KOPT-K1 (cell line): ENCODE results near the gene IL23R.
"Not testable (repeated sequence)": the region's sequence is repeated elsewhere in the genome, so short reads cannot be mapped to it uniquely, and the experiment has no call there.

ENCODE experiments used
- H3K27ac ChIP-seq: fragments of 200-600 bp; sonication (generic); 2 replicates; pipeline ENCODE4 v1.5.1; 2016; ENCODE audit warnings: antibody characterized with exemption, mild to moderate bottlenecking, low read depth, low read length; ENCODE audit not compliant: poor library complexity, severe bottlenecking
- H3K36me3 ChIP-seq: fragments of 200-600 bp; sonication (generic); 2 replicates; pipeline ENCODE4 v1.5.1; 2017; ENCODE audit warnings: antibody characterized with exemption, mild to moderate bottlenecking, low read length, moderate library complexity; ENCODE audit not compliant: insufficient read depth
- H3K9me3 ChIP-seq: fragments of 200-600 bp; sonication (generic); 2 replicates; pipeline ENCODE4 v1.5.1; 2017; ENCODE audit warnings: antibody characterized with exemption, low read length, mild to moderate bottlenecking; ENCODE audit not compliant: insufficient read depth, poor library complexity, severe bottlenecking

IL23R gene

GRCh38 chr1:67142931-67143330 lies 23.3 kb upstream of the IL23R start:
- H3K9me3 ChIP-seq, result no peaks in the 10 kb centered on the region
- no peak overlapping the region for H3K27ac ChIP-seq
- no peaks in the 10 kb centered on the region for H3K36me3 ChIP-seq

GRCh38 chr1:67143966-67144365 lies 22.3 kb upstream of the IL23R start:
- H3K27ac ChIP-seq, result no peak overlapping the region
- no peaks in the 10 kb centered on the region for H3K9me3 ChIP-seq
- no peaks in the 10 kb centered on the region for H3K36me3 ChIP-seq

- Histone ChIP-seq H3K36me3 (no peaks in the 10 kb centered on the region), H3K27ac (no peak overlapping the region), H3K9me3 (no peaks in the 10 kb centered on the region)
These were observed 21.6 kb upstream of the IL23R start for GRCh38 chr1:67144696-67145095.

DNA sequence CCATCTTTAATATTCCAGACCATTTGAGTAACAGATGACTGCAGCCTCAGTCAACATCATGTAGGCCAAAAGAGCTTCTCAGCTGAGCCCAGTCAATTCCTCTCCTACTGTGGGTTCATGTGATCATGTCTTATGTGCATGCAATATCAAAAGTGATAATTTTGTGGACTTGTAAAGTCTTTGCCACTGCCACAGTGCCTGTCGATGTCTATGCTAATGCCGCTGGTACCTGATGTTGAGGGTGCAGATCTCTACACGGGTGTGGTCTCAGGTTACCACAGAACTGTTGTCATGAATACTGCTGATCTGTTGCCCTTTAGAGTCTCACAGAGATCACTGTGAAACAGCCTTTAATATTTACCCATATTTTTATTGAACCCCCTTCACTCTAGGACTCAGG lies 20.2 kb upstream of the IL23R start:
- Histone ChIP-seq H3K9me3 (no peaks in the 10 kb centered on the region), H3K27ac (no peak overlapping the region), H3K36me3 (no peaks in the 10 kb centered on the region)

GRCh38 chr1:67146539-67146938 lies 19.7 kb upstream of the IL23R start:
- Histone ChIP-seq H3K9me3 (no peaks in the 10 kb centered on the region), H3K27ac (no peak overlapping the region), H3K36me3 (no peaks in the 10 kb centered on the region)

DNA sequence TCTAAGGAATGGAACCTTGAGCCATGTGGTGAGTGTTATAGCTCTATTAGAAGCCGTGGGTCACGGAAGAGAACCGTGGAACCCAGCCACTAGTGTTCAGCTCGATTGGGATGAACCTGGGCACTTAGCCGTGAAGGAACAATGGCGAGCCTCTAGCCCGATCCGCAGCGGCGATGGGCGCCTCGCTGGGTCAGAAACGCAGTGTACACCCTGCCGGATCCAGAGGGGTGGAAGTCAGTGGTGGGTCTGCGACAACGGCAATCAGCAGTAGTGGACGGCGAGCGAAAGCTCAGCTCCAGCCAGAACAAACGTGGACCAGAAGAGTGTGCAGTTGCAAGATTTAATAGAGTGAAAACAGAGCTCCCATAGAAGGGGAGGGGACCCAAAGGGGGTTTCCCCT lies 18.3 kb upstream of the IL23R start:
- not testable (repeated sequence) for H3K9me3 ChIP-seq, H3K36me3 ChIP-seq, H3K27ac ChIP-seq

DNA sequence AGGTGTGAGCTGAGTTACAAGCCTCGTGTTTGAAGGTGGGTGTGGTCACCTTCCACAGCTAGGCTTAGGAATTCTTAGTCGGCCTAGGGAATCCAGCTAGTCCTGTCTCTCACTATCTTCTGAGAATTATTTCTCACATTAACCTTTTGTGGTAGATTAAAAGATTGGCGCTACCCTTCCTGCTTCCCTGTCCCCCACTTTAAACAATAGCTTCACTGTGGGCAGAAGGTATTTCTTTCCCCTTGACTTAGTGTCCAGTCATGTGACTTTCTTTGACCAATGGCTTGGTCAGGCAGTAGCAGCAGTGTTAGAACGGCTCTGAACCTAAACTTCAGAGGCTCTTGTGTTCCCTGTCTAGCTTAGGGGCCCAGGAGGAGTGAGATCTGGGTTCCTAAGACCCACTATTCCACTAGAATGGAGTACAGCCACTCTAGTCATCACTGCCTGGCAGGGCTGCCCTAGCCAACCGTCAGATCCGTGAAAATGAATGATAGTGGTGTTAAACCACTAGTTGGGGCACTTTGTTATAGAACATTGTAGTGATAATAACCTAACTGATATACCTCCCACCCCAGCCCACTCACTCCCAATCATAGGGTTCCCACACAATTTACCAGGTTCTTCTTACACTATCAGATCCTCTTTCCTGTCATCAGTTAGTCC lies 17.6 kb upstream of the IL23R start:
- H3K9me3 ChIP-seq, result no peaks in the 10 kb centered on the region
- no peaks in the 10 kb centered on the region for H3K36me3 ChIP-seq
- H3K27ac ChIP-seq, result no peak overlapping the region

DNA sequence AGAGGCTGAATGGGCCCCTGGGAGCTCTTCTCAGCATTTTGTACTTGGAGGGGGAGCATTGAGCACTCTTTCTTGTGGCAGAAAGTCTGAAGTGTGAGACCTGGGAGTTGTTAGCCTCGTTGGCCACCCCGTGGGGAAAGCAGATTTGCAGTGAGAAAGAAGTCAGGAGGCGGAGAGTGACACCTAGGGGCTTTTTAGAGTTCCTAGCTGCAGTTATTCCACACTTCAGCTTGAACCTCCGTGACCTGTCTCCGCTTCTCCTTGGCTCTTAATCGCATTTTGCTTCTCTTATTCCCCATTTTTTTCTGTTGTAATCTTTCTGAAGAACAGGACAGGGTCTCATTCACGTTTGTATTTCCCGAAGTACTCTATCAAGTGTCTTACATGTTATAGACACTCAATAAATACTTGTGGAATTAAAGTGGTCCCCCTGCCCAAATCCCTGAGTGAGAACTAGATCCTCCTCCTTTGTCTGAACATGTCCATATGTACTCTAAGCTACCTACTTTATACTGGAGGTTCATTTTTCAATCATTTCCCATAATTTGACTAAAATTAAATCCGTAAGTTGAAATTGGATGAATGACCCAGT lies 17.0 kb upstream of the IL23R start:
- no peaks in the 10 kb centered on the region for H3K9me3 ChIP-seq

DNA sequence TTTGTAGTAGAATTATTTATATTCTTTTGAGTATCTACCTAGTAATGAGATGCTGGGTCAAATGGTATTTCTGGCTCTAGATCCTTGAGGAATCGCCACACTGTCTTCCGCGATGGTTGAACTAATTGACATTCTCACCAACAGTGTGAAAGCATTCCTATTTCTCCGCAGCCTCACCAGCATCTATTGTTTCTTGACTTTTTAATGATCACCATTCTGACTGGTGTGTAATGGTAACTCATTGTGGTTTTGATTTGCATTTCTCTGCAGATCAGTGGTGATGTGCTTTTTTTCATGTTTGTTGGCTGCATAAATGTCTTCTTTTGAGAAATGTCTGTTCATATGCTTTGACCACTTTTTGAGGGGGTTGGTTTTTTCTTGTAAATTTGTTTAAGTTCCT lies 15.3 kb upstream of the IL23R start:
- H3K27ac ChIP-seq, result no peak overlapping the region
- H3K36me3 ChIP-seq, result no peaks in the 10 kb centered on the region
- no peaks in the 10 kb centered on the region for H3K9me3 ChIP-seq

More for the DNA sequence above, 17.0 kb upstream of the IL23R start:
- H3K36me3 ChIP-seq, result no peaks in the 10 kb centered on the region
- no peak overlapping the region for H3K27ac ChIP-seq

GRCh38 chr1:67158401-67158800 lies 7.9 kb upstream of the IL23R start:
- Histone ChIP-seq H3K36me3 (no peaks in the 10 kb centered on the region), H3K9me3 (no peaks in the 10 kb centered on the region), H3K27ac (no peak overlapping the region)

GRCh38 chr1:67159233-67159632 lies 7.0 kb upstream of the IL23R start:
- Histone ChIP-seq H3K27ac (no peak overlapping the region), H3K36me3 (no peaks in the 10 kb centered on the region), H3K9me3 (no peaks in the 10 kb centered on the region)

DNA sequence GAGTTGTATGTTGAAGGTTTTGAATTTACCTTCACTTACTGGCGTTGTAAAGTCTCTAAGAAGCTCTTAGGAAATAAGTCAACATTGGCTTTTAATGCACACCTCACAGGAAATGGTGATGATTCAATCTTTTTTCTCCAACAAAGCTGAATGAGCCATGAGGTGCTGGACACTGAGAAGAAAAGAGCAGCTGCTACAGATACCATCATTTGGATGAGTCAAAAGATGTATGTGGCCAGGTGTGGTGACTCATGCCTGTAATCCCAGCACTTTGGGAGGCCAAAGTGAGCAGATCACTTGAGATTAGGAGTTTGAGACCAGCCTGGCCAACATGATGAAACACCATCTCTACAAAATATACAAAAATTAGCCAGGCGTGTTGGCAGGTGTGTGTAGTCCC lies 3.3 kb upstream of the IL23R start:
- H3K27ac ChIP-seq, result no peak overlapping the region
- no peaks in the 10 kb centered on the region for H3K9me3 ChIP-seq
- H3K36me3 ChIP-seq, result no peaks in the 10 kb centered on the region

DNA sequence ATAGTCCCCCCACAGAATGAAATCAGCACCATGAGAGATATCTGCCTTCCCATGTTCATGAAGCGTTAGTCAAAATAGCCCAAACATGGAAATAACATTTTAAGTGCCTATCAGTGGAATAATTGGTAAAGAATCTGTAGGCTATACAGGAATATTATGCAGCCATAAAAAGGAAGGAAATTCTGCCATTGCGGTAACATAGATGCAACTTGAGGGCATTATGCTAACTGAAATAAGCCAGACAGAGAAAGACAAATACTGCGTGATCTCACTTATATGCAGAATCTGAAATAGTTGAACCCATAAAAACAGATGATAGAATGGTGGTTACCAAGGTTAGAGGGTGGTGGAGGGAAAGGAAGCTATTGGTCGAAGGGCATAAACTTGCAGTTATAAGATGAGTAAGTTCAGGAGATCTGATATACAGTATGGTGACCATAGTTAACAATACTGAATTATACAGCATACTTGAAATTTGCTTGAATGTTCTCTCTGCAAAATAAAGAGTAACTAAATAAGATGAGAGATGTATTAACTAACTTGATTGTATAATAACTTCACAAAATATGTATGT lies 699 bp upstream of the IL23R start:
- H3K27ac ChIP-seq, result no peak overlapping the region
- H3K9me3 ChIP-seq, result no peaks in the 10 kb centered on the region
- H3K36me3 ChIP-seq, result no peaks in the 10 kb centered on the region

- H3K27ac ChIP-seq, result no peak overlapping the region
- H3K9me3 ChIP-seq, result no peaks in the 10 kb centered on the region
- no peaks in the 10 kb centered on the region for H3K36me3 ChIP-seq
These were observed 3.2 kb downstream of the IL23R start for GRCh38 chr1:67169496-67169895.

- Histone ChIP-seq H3K27ac (no peak overlapping the region), H3K9me3 (no peaks in the 10 kb centered on the region), H3K36me3 (no peaks in the 10 kb centered on the region)
These were observed 3.7 kb downstream of the IL23R start for GRCh38 chr1:67169932-67170331.
